Ishikawa (cell line): ENCODE results near the gene ZNF488.

Experiments used
- CEBPB ChIP-seq: IDR thresholded peaks from 2 replicates; pipeline ENCODE4 v1.6.1; 2012
- CREB1 ChIP-seq: IDR thresholded peaks from 2 replicates; pipeline ENCODE4 v1.6.1; 2012; ENCODE audit warnings: low read depth
- EGR1 ChIP-seq: IDR thresholded peaks from 2 replicates; pipeline ENCODE4 v1.6.1; 2012
- EP300 ChIP-seq: IDR thresholded peaks from 2 replicates; pipeline ENCODE4 v1.6.1; 2012; ENCODE audit warnings: borderline replicate concordance
- FOXM1 ChIP-seq: IDR thresholded peaks from 2 replicates; pipeline ENCODE4 v1.6.1; 2012; ENCODE audit warnings: low read depth, borderline replicate concordance
- NFIC ChIP-seq: IDR thresholded peaks from 2 replicates; pipeline ENCODE4 v1.6.1; 2012
- RAD21 ChIP-seq: IDR thresholded peaks from 2 replicates; pipeline ENCODE4 v1.6.1; 2012; ENCODE audit warnings: low read depth
- TAF1 ChIP-seq: IDR thresholded peaks from 2 replicates; pipeline ENCODE4 v1.6.1; 2012; ENCODE audit warnings: low read depth, mild to moderate bottlenecking
- TEAD4 ChIP-seq: IDR thresholded peaks from 2 replicates; pipeline ENCODE4 v1.6.1; 2012
- YY1 ChIP-seq: IDR thresholded peaks from 2 replicates; pipeline ENCODE4 v1.6.1; 2012; ENCODE audit warnings: low read depth
- ZBTB7A ChIP-seq: IDR thresholded peaks from 2 replicates; pipeline ENCODE4 v1.6.1; 2012; ENCODE audit warnings: low read depth
- TF ChIP-seq, protein P1 (sequence below): IDR thresholded peaks from 2 replicates; pipeline ENCODE4 v1.6.1; 2012
- TF ChIP-seq, protein P2 (sequence below): IDR thresholded peaks from 2 replicates; pipeline ENCODE4 v1.6.1; 2012; ENCODE audit warnings: low read depth, mild to moderate bottlenecking
- TF ChIP-seq, protein P3 (sequence below): IDR thresholded peaks from 2 replicates; pipeline ENCODE4 v1.6.1; 2012

Gene ZNF488

DNA sequence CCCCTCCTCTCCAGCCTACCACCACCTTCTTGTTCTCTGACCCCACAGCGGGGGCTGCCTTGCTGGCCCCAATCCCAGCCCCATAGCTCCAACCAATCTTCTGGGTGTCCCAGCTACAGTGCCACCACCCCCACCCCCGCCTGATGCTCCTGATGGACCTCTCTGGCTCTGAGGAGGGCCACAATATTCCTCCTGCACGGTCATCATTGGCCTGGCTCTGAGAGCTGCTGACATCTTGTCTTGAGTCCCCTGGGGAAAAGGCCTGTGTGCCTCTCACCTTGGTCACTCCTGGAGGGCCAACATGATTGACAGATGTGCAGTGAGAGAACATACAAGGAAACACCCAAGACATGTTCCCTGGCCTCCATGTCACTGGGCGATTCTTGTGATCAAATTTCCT lies 54.2 kb downstream of the ZNF488 start:
- TF ChIP-seq CREB1 (no peak), TEAD4 (no peak), FOXM1 (no peak), TAF1 (no peak), EP300 (no peak), NFIC (no peak), ZBTB7A (no peak)
- TF ChIP-seq, protein P1, sequence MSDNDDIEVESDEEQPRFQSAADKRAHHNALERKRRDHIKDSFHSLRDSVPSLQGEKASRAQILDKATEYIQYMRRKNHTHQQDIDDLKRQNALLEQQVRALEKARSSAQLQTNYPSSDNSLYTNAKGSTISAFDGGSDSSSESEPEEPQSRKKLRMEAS, result no peak

DNA sequence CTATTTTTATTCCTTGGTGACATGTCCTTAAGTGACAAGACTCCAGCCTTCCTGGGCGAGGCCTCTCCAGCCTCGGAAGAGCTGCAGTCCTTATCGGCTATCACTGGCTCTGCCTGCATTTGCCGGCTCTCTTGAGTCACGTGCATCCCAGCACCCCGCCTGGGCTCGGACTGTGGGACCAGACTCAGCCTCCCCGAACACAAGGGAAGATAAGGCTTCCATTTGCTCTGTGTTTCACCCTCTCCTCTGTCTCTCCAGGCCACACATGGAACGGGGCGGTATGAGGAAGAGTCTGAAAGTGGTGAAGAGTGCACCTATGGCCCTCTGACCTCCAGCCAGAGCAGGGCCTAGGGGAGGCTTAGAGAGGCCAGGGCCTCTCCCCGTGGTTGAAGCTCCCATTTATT lies 57.2 kb downstream of the ZNF488 start:
- TF ChIP-seq EP300 (no peak), ZBTB7A (no peak)

DNA sequence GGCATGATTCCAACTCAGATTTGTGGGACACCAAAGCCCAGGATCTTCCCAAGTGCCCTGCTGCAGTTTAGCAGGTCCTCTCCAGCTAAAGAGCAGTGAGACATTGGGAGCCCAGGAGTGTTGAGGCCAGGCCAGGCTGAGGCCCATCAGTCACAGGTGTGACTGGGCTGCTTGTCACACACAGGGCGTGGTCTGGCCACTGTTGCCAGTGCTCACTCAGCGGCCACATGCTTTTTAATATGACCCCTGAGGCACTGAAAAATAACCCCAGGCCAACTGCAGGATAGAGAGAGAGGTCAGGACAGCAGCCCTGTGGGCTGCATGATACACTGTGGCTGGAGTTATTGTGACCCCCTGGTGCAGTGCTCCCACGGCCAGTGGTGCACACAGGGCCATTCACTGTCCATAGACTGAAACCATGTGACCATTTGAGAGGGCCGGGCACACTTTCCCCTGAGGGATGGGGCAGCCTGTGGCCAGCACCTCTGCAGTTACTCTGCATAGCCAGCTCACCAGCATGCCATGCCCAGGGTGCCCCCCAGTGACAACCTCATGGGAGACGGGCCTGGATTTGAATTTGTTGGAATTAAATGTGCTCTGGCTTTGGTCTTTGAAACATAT lies 57.7 kb downstream of the ZNF488 start:
- TF ChIP-seq, protein P2, sequence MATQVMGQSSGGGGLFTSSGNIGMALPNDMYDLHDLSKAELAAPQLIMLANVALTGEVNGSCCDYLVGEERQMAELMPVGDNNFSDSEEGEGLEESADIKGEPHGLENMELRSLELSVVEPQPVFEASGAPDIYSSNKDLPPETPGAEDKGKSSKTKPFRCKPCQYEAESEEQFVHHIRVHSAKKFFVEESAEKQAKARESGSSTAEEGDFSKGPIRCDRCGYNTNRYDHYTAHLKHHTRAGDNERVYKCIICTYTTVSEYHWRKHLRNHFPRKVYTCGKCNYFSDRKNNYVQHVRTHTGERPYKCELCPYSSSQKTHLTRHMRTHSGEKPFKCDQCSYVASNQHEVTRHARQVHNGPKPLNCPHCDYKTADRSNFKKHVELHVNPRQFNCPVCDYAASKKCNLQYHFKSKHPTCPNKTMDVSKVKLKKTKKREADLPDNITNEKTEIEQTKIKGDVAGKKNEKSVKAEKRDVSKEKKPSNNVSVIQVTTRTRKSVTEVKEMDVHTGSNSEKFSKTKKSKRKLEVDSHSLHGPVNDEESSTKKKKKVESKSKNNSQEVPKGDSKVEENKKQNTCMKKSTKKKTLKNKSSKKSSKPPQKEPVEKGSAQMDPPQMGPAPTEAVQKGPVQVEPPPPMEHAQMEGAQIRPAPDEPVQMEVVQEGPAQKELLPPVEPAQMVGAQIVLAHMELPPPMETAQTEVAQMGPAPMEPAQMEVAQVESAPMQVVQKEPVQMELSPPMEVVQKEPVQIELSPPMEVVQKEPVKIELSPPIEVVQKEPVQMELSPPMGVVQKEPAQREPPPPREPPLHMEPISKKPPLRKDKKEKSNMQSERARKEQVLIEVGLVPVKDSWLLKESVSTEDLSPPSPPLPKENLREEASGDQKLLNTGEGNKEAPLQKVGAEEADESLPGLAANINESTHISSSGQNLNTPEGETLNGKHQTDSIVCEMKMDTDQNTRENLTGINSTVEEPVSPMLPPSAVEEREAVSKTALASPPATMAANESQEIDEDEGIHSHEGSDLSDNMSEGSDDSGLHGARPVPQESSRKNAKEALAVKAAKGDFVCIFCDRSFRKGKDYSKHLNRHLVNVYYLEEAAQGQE, result no peak
- TF ChIP-seq, protein P3, sequence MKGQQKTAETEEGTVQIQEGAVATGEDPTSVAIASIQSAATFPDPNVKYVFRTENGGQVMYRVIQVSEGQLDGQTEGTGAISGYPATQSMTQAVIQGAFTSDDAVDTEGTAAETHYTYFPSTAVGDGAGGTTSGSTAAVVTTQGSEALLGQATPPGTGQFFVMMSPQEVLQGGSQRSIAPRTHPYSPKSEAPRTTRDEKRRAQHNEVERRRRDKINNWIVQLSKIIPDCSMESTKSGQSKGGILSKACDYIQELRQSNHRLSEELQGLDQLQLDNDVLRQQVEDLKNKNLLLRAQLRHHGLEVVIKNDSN, result peak; percentile 36; the same call in 1 of the 2 replicates

DNA sequence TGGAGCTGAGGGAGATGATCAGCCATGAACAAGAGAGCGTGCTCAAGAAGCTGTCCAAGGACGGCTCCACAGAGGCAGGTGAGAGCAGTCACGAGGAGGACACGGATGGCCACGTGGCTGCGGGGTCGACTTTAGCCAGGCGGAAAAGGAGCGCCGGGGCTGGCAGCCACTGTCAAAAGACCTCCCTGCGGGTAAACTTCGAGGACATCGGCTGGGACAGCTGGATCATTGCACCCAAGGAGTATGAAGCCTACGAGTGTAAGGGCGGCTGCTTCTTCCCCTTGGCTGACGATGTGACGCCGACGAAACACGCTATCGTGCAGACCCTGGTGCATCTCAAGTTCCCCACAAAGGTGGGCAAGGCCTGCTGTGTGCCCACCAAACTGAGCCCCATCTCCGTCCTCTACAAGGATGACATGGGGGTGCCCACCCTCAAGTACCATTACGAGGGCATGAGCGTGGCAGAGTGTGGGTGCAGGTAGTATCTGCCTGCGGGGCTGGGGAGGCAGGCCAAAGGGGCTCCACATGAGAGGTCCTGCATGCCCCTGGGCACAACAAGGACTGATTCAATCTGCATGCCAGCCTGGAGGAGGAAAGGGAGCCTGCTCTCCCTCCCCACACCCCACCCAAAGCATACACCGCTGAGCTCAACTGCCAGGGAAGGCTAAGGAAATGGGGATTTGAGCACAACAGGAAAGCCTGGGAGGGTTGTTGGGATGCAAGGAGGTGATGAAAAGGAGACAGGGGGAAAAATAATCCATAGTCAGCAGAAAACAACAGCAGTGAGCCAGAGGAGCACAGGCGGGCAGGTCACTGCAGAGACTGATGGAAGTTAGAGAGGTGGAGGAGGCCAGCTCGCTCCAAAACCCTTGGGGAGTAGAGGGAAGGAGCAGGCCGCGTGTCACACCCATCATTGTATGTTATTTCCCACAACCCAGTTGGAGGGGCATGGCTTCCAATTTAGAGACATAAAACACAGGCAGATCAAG lies 58.5 kb downstream of the ZNF488 start:
- TF ChIP-seq CREB1 (no peak), CEBPB (no peak), TAF1 (no peak), TEAD4 (no peak), YY1 (no peak)
- TF ChIP-seq, protein P3, result no peak

DNA sequence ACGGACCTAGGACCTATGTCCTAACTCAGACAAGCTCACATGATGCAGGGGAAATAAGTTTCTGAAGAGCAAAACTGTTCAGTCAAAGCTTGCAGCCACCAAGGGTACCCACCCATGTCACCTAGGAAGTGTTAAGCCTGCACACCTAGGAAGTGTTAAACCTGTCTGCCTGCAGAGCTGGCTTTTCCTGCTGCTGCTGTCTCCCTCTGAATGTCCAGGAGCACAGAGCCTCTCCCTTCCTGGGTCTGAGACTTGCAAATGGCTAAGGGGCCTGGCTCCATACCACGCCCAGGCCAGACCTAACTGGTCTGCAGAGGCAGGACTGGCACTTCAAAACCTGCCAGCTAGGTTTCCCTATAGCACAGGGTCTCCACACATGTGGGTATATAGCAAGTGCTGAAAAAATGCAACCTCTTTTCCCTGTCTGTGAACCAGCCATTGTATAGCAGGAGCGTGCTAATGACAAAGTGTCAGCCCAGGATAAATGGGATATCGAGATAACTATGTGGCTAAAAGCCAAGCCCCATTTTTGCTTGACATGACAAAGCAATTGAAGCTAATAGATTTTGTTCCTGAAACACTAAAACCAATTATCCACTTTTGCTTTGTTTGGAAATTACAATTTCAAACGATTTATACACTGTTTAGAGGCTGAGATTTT lies 60.3 kb downstream of the ZNF488 start:
- TF ChIP-seq YY1 (no peak), EP300 (no peak), RAD21 (no peak), NFIC (no peak), TAF1 (no peak), ZBTB7A (no peak), FOXM1 (no peak)
- TF ChIP-seq, protein P2, result no peak
- TF ChIP-seq, protein P3, result no peak
- TF ChIP-seq, protein P1, result no peak

DNA sequence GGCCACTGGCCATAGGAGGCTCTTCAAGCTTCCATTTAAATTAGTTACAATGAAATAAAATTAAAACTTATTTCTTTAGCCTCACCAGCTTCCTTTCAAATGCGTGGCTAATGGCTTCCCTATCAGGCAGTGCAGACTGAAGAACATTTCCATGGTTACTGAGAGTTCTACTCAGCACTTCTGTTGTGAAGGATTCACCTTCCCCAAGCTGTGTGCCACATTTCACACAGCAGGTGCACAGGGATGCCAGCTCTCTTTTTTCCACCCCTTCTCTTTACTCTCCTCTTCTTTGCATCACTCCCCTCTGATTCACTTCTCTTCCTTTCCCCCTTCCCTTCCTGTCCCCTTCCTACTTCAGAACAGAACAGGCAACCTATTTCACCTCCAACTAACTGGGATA lies 61.0 kb downstream of the ZNF488 start:
- TF ChIP-seq TEAD4 (no peak), EGR1 (no peak), EP300 (no peak), CREB1 (no peak), CEBPB (no peak), ZBTB7A (no peak)
- TF ChIP-seq, protein P2, result no peak
- TF ChIP-seq, protein P3, result no peak
